HPDE6-E6E7 (cell line): ENCODE data around the gene GPR137.

Source experiments
- DNase-seq: peaks from one replicate; pipeline ENCODE4 v3.0.0; 2011; ENCODE audit warnings: missing footprints; ENCODE audit errors: extremely low spot score

The GPR137 gene

GRCh38 chr11:64285885-64286800, 495 bp downstream of the GPR137 start:
- DNase-seq = no peak

GRCh38 chr11:64286801-64287159, 1.1 kb downstream of the GPR137 start:
- DNase-seq = no peak

GRCh38 chr11:64287676-64288352, 2.2 kb downstream of the GPR137 start:
- DNase-seq = no peak

- no peak for DNase-seq
These were observed 2.7 kb downstream of the GPR137 start for GRCh38 chr11:64288353-64288750.

- DNase-seq = no peak
These were observed 3.4 kb downstream of the GPR137 start for GRCh38 chr11:64289002-64289564.

GRCh38 chr11:64290352-64291261, 5.0 kb downstream of the GPR137 start:
- DNase-seq = no peak

GRCh38 chr11:64291262-64291751, 5.7 kb downstream of the GPR137 start, which contains the start of gene KCNK4:
Gene KCNK4, plus strand, starts transcription at chr11:64291302. Its CDS starts 1,717 bp downstream, at chr11:64293019.
- DNase-seq = no peak

- DNase-seq = no peak
These were observed 6.3 kb downstream of the GPR137 start for GRCh38 chr11:64291752-64292459.

GRCh38 chr11:64292460-64293254, 7.0 kb downstream of the GPR137 start:
- DNase-seq = no peak

- no peak for DNase-seq
These were observed 9.1 kb downstream of the GPR137 start for GRCh38 chr11:64294774-64295173.

GRCh38 chr11:64295760-64296159, 10.1 kb downstream of the GPR137 start:
- DNase-seq = no peak

- DNase-seq = no peak
These were observed 10.6 kb downstream of the GPR137 start for GRCh38 chr11:64296236-64296635.

GRCh38 chr11:64296830-64297698, 11.4 kb downstream of the GPR137 start:
- DNase-seq = no peak

GRCh38 chr11:64297699-64298358, 12.2 kb downstream of the GPR137 start:
- no peak for DNase-seq

GRCh38 chr11:64298966-64299846, 13.6 kb downstream of the GPR137 start:
- DNase-seq = no peak

GRCh38 chr11:64299847-64300648, 14.4 kb downstream of the GPR137 start, which contains the start of gene CATSPERZ:
Gene CATSPERZ, plus strand, starts transcription at chr11:64300358. Its CDS starts 53 bp downstream, at chr11:64300411.
- DNase-seq = no peak
